Pulmonary artery endothelial cell (primary cell): Measurements from ENCODE around the gene LMO2. TPM values are rescaled to one million over a fixed set of nuclear protein-coding genes. Genes with fewer than 3 reads are reported as not detected.
"Not testable (repeated sequence)": the region's sequence is repeated elsewhere in the genome, so short reads cannot be mapped to it uniquely, and the experiment has no call there.

Experiments used
- DNase-seq: peaks from one replicate; pipeline ENCODE4 v3.0.0-alpha.2; 2011; ENCODE audit warnings: low read depth, low spot score
- total RNA-seq: library from RNA; depleted of rRNA; stranded (reverse); fragments of >200 nt; gene quantifications from 2 replicates; pipeline ENCODE4 v1.2.3, GENCODE V29; 2014

The LMO2 gene
- total RNA-seq, 1 donor from 2014 or later: 30.9 TPM

DNA sequence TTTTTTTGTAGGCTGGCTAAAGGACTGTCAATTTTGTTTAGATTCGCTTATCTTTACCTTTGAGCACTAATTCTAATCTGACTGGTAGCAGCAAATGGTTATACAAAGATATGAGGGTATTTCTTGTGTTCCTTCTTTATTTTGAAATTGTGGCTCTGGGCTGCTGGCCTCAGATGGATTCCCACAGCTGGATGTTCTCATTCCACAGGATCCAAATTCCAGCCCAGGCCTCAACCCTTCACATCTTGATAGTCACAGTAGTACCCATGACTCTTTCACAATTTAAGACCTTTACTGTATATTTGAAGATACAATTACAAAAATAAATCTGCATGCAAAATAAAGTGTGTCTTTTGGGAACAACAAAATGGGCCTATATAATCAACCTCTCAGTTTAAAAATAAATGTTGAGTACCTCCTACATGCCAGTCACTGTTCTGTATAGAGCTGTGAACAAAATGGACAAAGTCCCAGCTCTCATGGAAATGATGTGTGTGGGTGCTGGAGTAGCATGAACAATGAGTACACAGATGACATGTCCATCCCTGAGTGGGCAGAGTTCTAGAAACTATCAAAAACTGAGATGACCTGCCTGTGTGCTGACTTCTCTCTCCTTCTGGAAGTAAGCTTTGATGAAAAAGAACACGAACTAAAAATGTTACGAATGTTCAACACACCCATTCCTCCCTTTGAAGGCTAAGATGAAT lies 65.9 kb downstream of the LMO2 start:
- no peak for DNase-seq

DNA sequence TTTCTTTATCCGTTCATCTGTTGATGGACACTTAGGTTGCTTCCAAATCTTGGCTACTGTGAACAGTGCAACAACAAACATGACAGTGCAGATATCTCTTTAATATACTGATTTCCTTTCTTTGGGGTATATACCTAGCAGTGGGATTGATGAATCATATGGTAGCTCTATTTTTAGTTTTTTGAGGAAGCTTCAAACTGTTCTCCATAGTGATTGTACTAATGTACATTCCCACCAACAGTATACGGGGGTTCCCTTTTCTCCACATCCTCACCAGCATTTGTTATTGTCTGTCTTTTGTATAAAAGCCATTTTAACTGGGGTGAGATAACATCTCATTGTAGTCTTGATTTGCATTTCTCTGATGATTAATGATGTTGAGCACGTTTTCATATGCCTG lies 68.9 kb downstream of the LMO2 start:
- DNase-seq: not testable (repeated sequence)

DNA sequence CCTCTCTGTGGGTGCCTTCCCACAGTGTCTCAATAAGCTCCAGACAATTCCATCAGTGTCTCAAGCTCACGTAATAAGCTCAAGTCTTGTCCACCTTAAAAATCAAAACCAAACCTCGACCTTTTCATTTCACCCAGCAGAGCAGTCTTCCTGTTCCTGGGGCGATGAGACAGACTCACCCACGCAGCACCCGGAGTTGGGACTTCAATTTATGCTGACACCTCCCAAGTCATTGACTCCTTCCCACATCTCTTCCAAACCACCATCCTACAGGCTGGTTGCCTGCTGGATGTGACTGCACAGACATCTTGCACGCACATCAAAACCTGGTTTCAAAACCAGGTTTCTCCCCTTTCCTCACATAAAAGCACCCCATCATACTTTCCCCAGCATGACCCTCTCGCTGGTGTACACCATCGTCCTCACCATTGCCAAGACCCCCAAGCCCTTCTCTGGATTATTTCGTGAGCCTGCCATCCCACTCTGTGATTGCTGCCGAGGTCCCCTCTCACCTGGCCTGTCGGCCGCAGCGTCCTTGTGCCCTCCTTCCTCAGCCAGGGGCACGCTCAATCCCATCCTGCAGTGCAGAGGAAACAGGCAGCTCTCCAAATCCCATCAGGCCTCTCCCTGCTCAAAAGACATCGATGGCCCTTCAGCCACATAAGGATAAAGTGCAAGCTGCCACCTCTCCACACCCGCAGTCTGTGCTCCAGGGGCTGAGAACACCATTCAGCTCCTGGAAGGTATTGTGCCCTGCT lies 72.4 kb downstream of the LMO2 start:
- no peak for DNase-seq

Other genes starting within 250 kb of the LMO2 start
- 0.13 TPM in 1 of 2 replicates, not detected in the other for gene C11orf91, start 191.2 kb downstream of the LMO2 start, total RNA-seq
- 1,424 and 1,905 TPM in 2 replicates for gene CD59, start 155.7 kb downstream of the LMO2 start, total RNA-seq
- 24.2 and 35.0 TPM in 2 replicates for gene FBXO3, start 117.6 kb downstream of the LMO2 start, total RNA-seq
- 216 and 264 TPM in 2 replicates for gene CAPRIN1, start 159.7 kb upstream of the LMO2 start, total RNA-seq
- 23.2 and 27.5 TPM in 2 replicates for gene NAT10, start 213.6 kb upstream of the LMO2 start, total RNA-seq